HG02938 (cell line): Measurements from ENCODE around the gene PRKCA.

Source experiments
- ATAC-seq: cut with Tn5 transposase; IDR thresholded peaks from one replicate; pipeline ENCODE4 v1.9.1; 2021; ENCODE audit warnings: mild to moderate bottlenecking, moderate library complexity; ENCODE audit not compliant: unreplicated experiment

PRKCA gene

GRCh38 chr17:66411520-66411919 lies 109.1 kb downstream of the PRKCA start:
- ATAC-seq, result no peak

DNA sequence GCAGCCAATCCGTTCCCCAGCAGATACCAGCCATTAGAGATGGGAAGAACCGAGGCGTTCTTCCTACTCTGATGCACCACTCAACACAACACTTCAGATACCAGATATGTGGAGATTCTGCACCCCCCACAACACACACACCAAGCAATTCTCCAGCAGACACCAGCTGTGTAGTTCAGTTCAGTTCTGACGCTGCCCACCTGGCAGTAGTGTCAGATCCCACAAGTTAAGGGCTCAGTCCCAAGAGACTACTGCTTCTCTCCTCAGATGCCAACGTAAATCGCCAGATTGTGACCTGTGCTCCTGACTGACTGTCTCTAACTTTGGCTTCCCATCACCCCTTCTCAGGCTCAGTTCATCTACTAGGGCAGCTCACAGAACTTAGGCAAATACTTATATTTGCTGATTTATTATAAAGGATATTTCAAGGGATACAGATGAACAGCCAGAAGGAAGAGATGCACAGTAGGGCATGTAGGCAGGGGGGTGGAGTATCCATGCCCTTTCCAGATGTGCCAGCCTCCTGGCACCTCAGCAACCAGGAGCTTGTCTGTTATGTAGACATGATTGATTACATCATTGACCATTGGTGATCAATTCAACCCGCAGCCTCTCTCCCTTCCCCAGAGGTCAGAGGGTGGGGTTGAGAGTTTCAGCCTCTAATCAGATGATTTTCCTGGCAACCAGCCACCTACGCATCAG lies 110.6 kb downstream of the PRKCA start:
- ATAC-seq, result no peak

DNA sequence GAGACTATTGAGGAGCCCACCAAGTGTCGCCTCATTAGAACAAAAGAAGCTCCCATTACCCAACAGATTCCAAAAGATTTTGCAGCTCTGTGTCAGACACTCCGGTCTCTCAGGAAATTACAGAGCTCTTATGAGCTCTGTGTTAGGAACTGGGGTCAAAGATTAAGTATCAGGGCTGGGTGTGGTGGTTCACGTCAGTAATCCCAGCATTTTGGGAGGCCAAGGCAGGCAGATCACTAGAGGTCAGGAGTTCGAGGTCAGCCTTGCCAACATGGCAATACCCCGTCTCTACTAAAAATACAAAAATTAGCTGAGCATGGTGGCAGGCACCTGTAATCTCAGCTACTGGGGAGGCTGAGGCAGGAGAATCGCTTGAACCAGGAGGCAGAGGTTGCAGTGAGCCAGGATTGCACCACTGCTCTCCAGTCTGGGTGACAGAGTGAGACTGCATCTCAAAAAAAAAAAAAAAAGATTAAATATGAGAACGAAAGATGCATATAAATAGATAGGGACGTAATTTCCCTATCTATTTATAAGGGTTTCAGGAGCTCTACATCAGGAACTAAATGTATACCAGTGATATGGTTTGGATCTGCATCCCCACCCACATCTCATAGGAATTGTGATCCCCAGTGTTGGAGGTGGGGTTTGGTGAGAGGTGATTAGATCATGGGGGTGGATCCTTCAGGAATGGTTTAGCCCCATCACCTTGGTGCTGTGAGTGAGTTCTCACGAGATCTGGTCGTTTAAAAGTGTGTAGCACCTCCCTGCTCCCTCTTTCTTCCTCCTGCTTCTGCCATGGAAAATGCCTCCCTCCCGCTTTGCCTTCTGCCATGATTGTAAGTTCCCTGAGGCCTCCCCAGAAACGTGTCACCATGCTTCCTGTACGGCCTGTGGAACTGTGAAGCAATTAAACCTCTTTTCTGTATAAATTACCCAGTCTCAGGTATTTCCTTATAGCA lies 111.4 kb downstream of the PRKCA start:
- ATAC-seq, result no peak

GRCh38 chr17:66414561-66415175 lies 112.3 kb downstream of the PRKCA start:
- no peak for ATAC-seq

- no peak for ATAC-seq
These were observed 113.2 kb downstream of the PRKCA start for GRCh38 chr17:66415366-66416206.

DNA sequence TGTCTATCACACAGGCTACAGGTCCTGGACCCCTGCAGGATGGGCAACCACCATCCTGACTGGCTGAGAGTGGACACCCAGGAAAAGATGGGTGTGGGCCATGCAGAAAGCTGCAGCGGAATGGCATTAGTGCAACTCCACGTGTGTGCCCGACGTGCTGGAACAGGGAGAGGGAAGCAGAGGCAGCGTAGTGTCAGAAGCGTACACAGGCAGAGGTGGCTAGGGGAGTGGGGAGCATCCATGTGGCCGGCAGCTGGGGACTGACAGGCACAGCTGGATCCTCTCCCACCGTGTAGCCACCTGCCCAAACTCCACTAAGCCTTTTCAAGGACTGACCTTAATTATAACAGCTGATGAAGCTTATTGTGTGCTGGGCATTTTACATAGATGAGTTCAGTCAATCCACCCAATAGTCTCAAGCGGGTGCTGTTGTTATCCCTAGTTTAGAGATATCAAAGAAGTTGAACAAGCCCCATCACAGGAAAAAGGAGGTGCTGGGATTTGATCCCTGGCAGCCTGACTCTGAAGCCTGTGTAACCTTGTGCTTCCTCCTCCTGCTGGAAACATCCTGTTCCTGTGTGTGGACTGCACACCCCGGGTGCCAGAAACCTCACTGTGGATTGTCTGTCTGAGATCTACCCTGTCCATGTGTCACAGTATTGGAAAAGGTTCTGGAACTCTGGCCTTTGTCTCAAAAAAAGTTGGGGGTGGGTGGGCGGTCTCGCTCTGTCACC lies 114.0 kb downstream of the PRKCA start:
- no peak for ATAC-seq

DNA sequence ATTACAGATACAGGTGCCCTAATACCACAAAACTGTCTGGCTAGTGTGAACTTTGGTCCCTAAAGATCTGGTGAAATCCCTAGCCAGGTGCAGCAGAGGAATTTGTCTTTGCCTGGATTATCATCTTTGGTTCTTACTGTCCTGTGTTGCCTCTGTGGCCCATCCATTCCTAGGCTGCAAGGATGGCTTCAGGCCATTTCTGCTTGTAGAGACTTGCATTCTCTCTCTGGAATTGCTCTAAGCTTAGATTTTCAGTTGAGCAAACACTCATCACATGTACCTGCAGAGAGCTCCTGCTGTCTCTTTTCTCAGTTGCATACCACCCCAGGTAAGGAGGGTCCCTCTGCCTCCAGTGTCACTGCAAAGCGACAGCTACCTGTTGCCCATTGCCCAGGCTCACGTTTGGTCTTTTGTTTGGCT lies 114.9 kb downstream of the PRKCA start:
- ATAC-seq, result no peak

GRCh38 chr17:66420961-66421371 lies 118.6 kb downstream of the PRKCA start:
- ATAC-seq, result peak; percentile 56

- no peak for ATAC-seq
These were observed 119.8 kb downstream of the PRKCA start for GRCh38 chr17:66422186-66422585.

GRCh38 chr17:66423056-66423955 lies 120.9 kb downstream of the PRKCA start:
- no peak for ATAC-seq

DNA sequence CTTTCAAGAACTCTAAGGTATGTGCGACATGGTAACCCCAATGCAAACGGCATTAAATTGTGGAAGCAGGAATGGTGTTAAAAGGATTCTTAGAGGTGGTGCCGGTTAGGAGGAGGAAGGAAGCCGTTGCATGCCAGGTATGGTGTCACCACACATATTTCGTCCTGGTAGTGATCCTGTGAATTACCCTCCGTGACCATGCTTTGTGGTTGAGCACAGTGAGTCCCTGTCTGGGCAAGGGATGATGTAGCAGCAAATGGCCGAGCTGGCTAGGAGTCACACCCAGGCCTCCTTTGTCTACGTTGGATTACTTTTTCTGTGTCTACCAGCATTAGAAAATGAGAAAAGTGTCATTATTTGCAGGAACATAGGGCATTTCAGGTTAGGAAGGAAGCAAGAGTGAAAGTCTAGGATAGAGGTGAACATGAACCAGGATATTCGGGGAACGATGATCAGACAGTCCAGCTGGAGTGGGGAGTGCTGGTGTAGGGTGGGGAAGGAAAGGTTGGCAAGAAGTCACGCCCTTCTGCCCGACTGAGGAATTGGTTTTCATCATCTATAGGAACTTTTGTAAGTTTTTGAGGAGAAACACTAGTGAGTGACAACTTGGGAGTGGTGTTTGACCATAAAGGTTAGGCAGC lies 123.5 kb downstream of the PRKCA start:
- no peak for ATAC-seq

GRCh38 chr17:66426397-66427033 lies 124.1 kb downstream of the PRKCA start:
- ATAC-seq, result no peak

- no peak for ATAC-seq
These were observed 124.7 kb downstream of the PRKCA start for GRCh38 chr17:66427134-66427533.

- no peak for ATAC-seq
These were observed 127.3 kb downstream of the PRKCA start for GRCh38 chr17:66429680-66430079.

DNA sequence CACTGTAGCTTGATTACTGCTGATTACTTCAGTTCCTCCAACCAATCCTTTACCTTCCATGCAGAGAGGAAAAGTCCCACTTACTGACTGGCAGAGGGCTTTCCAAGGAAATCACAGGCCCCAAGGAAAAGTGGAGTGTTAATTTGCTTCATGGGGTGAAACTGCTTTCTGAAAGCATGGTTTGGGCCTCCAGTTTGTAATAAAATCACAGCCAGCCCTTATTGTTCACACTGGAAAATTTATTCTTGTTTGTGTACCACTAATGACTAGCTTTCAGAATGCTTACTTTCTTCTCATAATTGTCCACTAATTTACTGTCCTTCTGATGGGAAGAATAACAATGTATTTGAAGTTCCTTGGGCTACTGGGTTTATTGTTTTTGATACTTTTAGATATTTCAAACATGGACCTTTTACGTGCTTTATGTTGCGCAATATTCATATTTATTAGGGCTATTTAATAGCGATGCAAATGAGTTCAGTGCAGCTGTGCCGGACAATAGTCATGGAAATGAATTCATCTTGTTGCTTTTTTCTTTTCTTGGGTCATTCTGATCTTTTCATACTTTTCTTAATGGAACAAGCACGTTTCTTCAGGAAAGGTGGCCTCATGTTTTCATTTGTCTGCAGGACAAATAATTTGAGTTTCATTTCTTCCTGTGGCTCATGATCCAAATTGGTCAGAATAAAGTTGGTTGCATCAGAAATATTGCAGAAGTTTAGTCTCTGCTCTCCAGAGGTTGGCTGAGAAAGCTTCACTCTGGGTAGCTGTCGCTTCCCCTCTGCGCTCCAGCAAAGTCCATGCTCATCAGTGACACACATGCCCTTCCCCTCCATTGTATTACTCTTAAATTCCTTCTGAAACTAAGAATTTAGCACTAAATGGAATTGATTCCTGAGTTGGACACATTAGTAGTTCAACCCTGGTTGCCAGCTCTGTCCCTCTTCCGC lies 128.7 kb downstream of the PRKCA start:
- ATAC-seq, result no peak

DNA sequence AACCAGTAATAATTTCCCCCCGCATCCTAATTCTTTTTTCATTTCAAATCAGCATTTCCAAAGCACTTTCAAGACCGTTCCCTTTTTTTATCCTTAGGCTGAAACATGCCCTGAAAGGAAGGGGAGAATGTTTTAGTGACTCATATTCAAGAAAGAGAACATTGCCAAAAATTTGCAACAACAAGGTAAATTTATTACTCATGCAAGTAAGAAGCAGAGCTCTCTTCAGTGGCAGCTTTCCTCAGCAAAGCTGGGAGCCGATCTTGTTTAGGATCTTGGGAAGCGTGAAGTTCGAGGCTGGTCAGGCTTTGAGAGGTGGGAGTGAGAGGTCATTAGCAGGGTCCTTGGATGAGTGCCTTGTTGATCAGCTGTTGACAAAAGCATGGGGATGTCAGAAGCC lies 129.5 kb downstream of the PRKCA start:
- ATAC-seq, result no peak

- no peak for ATAC-seq
These were observed 130.1 kb downstream of the PRKCA start for GRCh38 chr17:66432411-66432957.
